Common myeloid progenitor, CD34-positive (primary cell): ENCODE data around the gene GIGYF2.
A peak's percentile ranks its signal among the peaks of the same experiment; 100 is the strongest.

Experiments
- CTCF ChIA-PET: fragments of 350-600 bp; sonication (Branson Sonifier 250); formaldehyde crosslinking; loops from one replicate; lab custom pipeline; 2021; ENCODE audit warnings: antibody characterized with exemption; lab: Charles Lee
- POLR2A ChIA-PET: fragments of 350-600 bp; sonication (Branson Sonifier 250); formaldehyde crosslinking; loops from one replicate; lab custom pipeline; 2021; ENCODE audit warnings: antibody characterized with exemption; lab: Charles Lee
- DNase-seq, 3 donors: peaks; one replicate each; pipeline versions ENCODE4 v3.0.0 to v3.0.0-alpha.2; 2013
- H3K27ac ChIP-seq, 2 experiments: 1 replicate in 1 of 2; 2 replicates in 1 of 2; pipeline ENCODE4 v1.7.0; 2013; ENCODE audit warnings: inconsistent platforms in 2 of 2, low read length in 2 of 2, mild to moderate bottlenecking in 2 of 2, low read depth in 1 of 2, moderate library complexity in 1 of 2; ENCODE audit not compliant: severe bottlenecking in 2 of 2, insufficient read depth in 1 of 2, poor library complexity in 1 of 2
- H3K27me3 ChIP-seq, 5 experiments: replicated peaks in 2 of 5; 1 replicate in 3 of 5; 2 replicates in 2 of 5; pipeline versions ENCODE4 v1.6.1 to v1.7.0; 2013; ENCODE audit warnings: low read length in 4 of 5, mild to moderate bottlenecking in 2 of 5, moderate library complexity in 2 of 5, inconsistent platforms in 1 of 5; ENCODE audit not compliant: insufficient read depth in 5 of 5, control insufficient read depth in 4 of 5
- H3K36me3 ChIP-seq, 4 experiments: 1 replicate in 2 of 4; 2 replicates in 2 of 4; pipeline versions ENCODE4 v1.6.1 to v1.7.0; 2013; ENCODE audit warnings: low read length in 3 of 4, control low read depth in 1 of 4, mild to moderate bottlenecking in 1 of 4; ENCODE audit not compliant: control insufficient read depth in 4 of 4, insufficient read depth in 4 of 4
- H3K4me1 ChIP-seq, 4 experiments: 1 replicate in 3 of 4; 2 replicates in 1 of 4; pipeline versions ENCODE4 v1.6.1 to v1.7.1; 2013; ENCODE audit warnings: low read length in 3 of 4, mild to moderate bottlenecking in 3 of 4, control low read depth in 1 of 4, inconsistent platforms in 1 of 4, moderate library complexity in 1 of 4; ENCODE audit not compliant: control insufficient read depth in 4 of 4, insufficient read depth in 4 of 4; ENCODE audit errors: control extremely low read depth in 1 of 4
- H3K4me3 ChIP-seq, 7 experiments: 1 replicate in 4 of 7; 2 replicates in 3 of 7; pipeline versions ENCODE4 v1.5.1 to v1.7.0; 2013; ENCODE audit warnings: mild to moderate bottlenecking in 7 of 7, low read length in 6 of 7, moderate library complexity in 6 of 7, inconsistent platforms in 2 of 7, low read depth in 2 of 7, control low read depth in 1 of 7; ENCODE audit not compliant: insufficient read depth in 4 of 7, control insufficient read depth in 1 of 7; ENCODE audit errors: extremely low read depth in 1 of 7
- H3K9me3 ChIP-seq, 5 experiments: 1 replicate in 4 of 5; 2 replicates in 1 of 5; pipeline versions ENCODE4 v1.6.1 to v1.7.1; 2013; ENCODE audit warnings: low read length in 4 of 5, mild to moderate bottlenecking in 2 of 5, inconsistent platforms in 1 of 5, low read depth in 1 of 5, moderate library complexity in 1 of 5; ENCODE audit not compliant: control insufficient read depth in 4 of 5, insufficient read depth in 2 of 5; ENCODE audit errors: control extremely low read depth in 1 of 5
- WGBS: methylation state at CpG from one replicate; pipeline ENCODE4 v1.1.5; 2013; ENCODE audit not compliant: insufficient coverage; 5-methylcytosine and 5-hydroxymethylcytosine counted together

GIGYF2 gene

GRCh38 chr2:232817756-232818155, 120.6 kb downstream of the GIGYF2 start:
- Histone ChIP-seq H3K4me3 (no peak overlapping the region), H3K4me1 (no peaks in the 10 kb centered on the region), H3K27me3 (no peaks in the 10 kb centered on the region), H3K36me3 (peaks cover 32 to 69% (median 50%) of the 10 kb centered on the region in 4 experiments), H3K9me3 (no peaks in the 10 kb centered on the region), H3K27ac (no peak overlapping the region)
- DNase-seq: no peak
- ChIA-PET CTCF (no interaction called here), POLR2A (no interaction called here)
- WGBS: 93% methylated on average over 2 of the region's 3 CpGs

- ChIA-PET POLR2A (no interaction called here), CTCF (no interaction called here)
- no CpG with 5 or more reads among the region's 3 CpGs for WGBS
- Histone ChIP-seq H3K36me3 (peaks cover 21 to 60% (median 45%) of the 10 kb centered on the region in 4 experiments), H3K27ac (no peak overlapping the region), H3K9me3 (no peaks in the 10 kb centered on the region), H3K27me3 (no peaks in the 10 kb centered on the region), H3K4me3 (no peak overlapping the region), H3K4me1 (no peaks in the 10 kb centered on the region)
- no peak for DNase-seq
Measured at GRCh38 chr2:232829988-232830387, 132.9 kb downstream of the GIGYF2 start.

GRCh38 chr2:232831496-232831895, 134.4 kb downstream of the GIGYF2 start:
- Histone ChIP-seq H3K27me3 (no peaks in the 10 kb centered on the region), H3K4me3 (no peak overlapping the region), H3K27ac (no peak overlapping the region), H3K36me3 (peaks cover 25 to 62% (median 43%) of the 10 kb centered on the region in 4 experiments), H3K4me1 (no peaks in the 10 kb centered on the region), H3K9me3 (no peaks in the 10 kb centered on the region)
- CTCF ChIA-PET: no interaction called here
- DNase-seq: no peak
- POLR2A ChIA-PET: no interaction called here
- WGBS: 100% methylated on average over 1 of the region's 3 CpGs

- H3K27ac ChIP-seq: no peak overlapping the region
- H3K36me3 ChIP-seq: peaks cover 20 to 69% (median 46%) of the 10 kb centered on the region in 4 experiments
- H3K27me3 ChIP-seq: no peaks in the 10 kb centered on the region
- CTCF ChIA-PET: interaction anchor here (1.5 kb wide), 1 partner anchor 9 kb away, joined by 3 read pairs; no protein-coding TSS in a partner anchor
- H3K4me3 ChIP-seq: no peak overlapping the region
- peaks cover 11 to 18% (median 16%) of the 10 kb centered on the region in 4 experiments for H3K4me1 ChIP-seq
- WGBS: no CpG with 5 or more reads among the region's 1 CpG
- H3K9me3 ChIP-seq: no peaks in the 10 kb centered on the region
- POLR2A ChIA-PET: no interaction called here
- DNase-seq: no peak
Measured at GRCh38 chr2:232833830-232834229, 136.7 kb downstream of the GIGYF2 start.

- 96% methylated on average over 6 of the region's 14 CpGs for WGBS
- no peak overlapping the region for H3K27ac ChIP-seq
- H3K27me3 ChIP-seq: no peaks in the 10 kb centered on the region
- ChIA-PET POLR2A (interaction anchor here (0.6 kb wide), 1 partner anchor 612 kb away, joined by 3 read pairs; no protein-coding TSS in a partner anchor), CTCF (interaction anchor here (0.6 to 1.0 kb wide), 3 partner anchors 10 to 261 kb away, joined by 3 read pairs; no protein-coding TSS in a partner anchor)
- peaks cover 22 to 71% (median 45%) of the 10 kb centered on the region in 4 experiments for H3K36me3 ChIP-seq
- DNase-seq: no peak
- H3K9me3 ChIP-seq: no peaks in the 10 kb centered on the region
- no peak overlapping the region for H3K4me3 ChIP-seq
- H3K4me1 ChIP-seq: peaks cover 19 to 31% (median 26%) of the 10 kb centered on the region in 4 experiments
Measured at GRCh38 chr2:232835687-232836208, 138.6 kb downstream of the GIGYF2 start.

GRCh38 chr2:232836934-232837333, 139.8 kb downstream of the GIGYF2 start:
- DNase-seq: no peak
- Histone ChIP-seq H3K4me3 (no peak overlapping the region), H3K27me3 (no peaks in the 10 kb centered on the region), H3K27ac (peak overlapping the region in 1 of 2 experiments; percentile 75), H3K4me1 (peaks cover 19 to 31% (median 26%) of the 10 kb centered on the region in 4 experiments), H3K36me3 (peaks cover 12 to 66% (median 45%) of the 10 kb centered on the region in 4 experiments), H3K9me3 (no peaks in the 10 kb centered on the region)
- POLR2A ChIA-PET: interaction anchor here (0.6 to 0.7 kb wide), 2 partner anchors 16 to 78 kb away, joined by 3 to 4 read pairs; no protein-coding TSS in a partner anchor
- 96% methylated on average over 4 of the region's 4 CpGs for WGBS
- CTCF ChIA-PET: interaction anchor here (0.6 to 1.0 kb wide), 3 partner anchors 18 to 210 kb away, joined by 3 read pairs; no protein-coding TSS in a partner anchor

DNA sequence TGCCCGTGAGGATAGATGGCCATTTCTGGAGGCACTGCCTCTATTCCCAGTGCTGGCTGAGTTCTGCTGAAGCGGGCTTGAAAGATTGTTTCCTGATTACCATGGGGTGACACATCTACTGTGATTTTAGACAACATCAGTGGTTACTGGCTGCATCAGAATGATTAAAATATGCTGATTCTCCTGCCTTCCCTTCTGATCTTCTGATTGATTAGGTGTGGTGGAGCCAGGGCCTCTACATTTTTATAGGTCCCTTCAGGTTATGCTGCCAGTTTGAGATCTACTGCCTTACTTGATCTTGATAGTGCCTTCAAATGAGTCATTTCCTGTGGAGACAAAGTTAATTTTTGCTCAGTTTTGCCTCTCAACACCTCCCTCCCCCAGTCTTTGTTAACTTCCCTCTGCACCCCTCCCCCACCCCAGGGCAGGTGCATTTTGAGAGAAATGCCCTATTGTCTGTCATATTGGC, 141.3 kb downstream of the GIGYF2 start:
- Histone ChIP-seq H3K4me3 (peak overlapping the region in 2 of 7 experiments; percentile 8 to 51), H3K4me1 (peaks cover 19 to 31% (median 26%) of the 10 kb centered on the region in 4 experiments), H3K27me3 (no peaks in the 10 kb centered on the region), H3K36me3 (peaks cover 10 to 61% (median 40%) of the 10 kb centered on the region in 4 experiments), H3K27ac (peak overlapping the region; percentile 48 to 75), H3K9me3 (no peaks in the 10 kb centered on the region)
- 69% methylated on average over 2 of the region's 2 CpGs for WGBS
- ChIA-PET POLR2A (no interaction called here), CTCF (interaction anchor here (1.1 kb wide), 1 partner anchor 15 kb away, joined by 3 read pairs; no protein-coding TSS in a partner anchor)
- DNase-seq: peak; percentile 56 to 84 (median 73)
